ENCODE measurements around the gene ASIC5.
"Not testable (repeated sequence)": the region's sequence is repeated elsewhere in the genome, so short reads cannot be mapped to it uniquely, and the experiment has no call there.

The ASIC5 gene

DNA sequence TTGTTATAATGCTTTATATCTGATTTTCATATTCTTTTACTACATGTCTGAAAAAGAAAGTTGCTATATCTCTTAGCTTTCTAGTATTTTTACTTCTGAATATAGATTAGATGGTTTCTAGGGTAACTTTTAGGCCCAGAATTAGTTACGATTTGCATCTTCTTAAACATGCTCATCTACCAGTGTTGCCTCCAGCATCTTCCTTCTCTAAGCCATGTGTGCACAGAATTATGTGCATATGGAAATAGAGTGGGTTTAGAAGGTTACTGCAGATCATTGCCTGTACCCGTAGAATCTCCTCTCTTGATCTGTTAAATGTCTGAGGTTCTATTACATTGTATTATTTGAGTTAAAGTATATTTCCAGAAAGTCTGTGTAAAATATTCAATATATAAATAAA, 34.9 kb upstream of the ASIC5 start:
- H3K4me1 ChIP-seq (ENCODE audit: control insufficient read depth in 5 of 5, insufficient read depth in 5 of 5, low read length in 5 of 5): peaks cover 0 to 6% (median 0%) of the 10 kb centered on the region in 5 donors
- H3K9ac ChIP-seq (ENCODE audit: low read length in 5 of 5): no peak overlapping the region
- H3K36me3 ChIP-seq (ENCODE audit: control insufficient read depth in 5 of 5, insufficient read depth in 5 of 5, low read length in 5 of 5): no peaks in the 10 kb centered on the region
- H3K4me3 ChIP-seq (ENCODE audit: low read depth in 1 of 5, low read length in 5 of 5): no peak overlapping the region
- H3K9me3 ChIP-seq (ENCODE audit: control insufficient read depth in 5 of 5, low read length in 5 of 5): no peaks in the 10 kb centered on the region
- no peaks in the 10 kb centered on the region for H3K27me3 ChIP-seq (ENCODE audit: control insufficient read depth in 5 of 5, insufficient read depth in 4 of 5, low read length in 5 of 5)
- no peak overlapping the region for H3K27ac ChIP-seq (ENCODE audit: low read depth, low read length)

GRCh38 chr4:155900381-155900780, 34.3 kb upstream of the ASIC5 start:
- no peaks in the 10 kb centered on the region for H3K36me3 ChIP-seq (ENCODE audit: control insufficient read depth in 5 of 5, insufficient read depth in 5 of 5, low read length in 5 of 5)
- no peaks in the 10 kb centered on the region for H3K9me3 ChIP-seq (ENCODE audit: control insufficient read depth in 5 of 5, low read length in 5 of 5)
- no peaks in the 10 kb centered on the region for H3K27me3 ChIP-seq (ENCODE audit: control insufficient read depth in 5 of 5, insufficient read depth in 4 of 5, low read length in 5 of 5)
- H3K9ac ChIP-seq (ENCODE audit: low read length in 5 of 5): no peak overlapping the region
- peaks cover 0 to 6% (median 0%) of the 10 kb centered on the region in 5 donors for H3K4me1 ChIP-seq (ENCODE audit: control insufficient read depth in 5 of 5, insufficient read depth in 5 of 5, low read length in 5 of 5)
- H3K4me3 ChIP-seq (ENCODE audit: low read depth in 1 of 5, low read length in 5 of 5): no peak overlapping the region
- no peak overlapping the region for H3K27ac ChIP-seq (ENCODE audit: low read depth, low read length)

GRCh38 chr4:155899891-155900290, 33.8 kb upstream of the ASIC5 start:
- Histone ChIP-seq H3K27me3 (ENCODE audit: control insufficient read depth in 5 of 5, insufficient read depth in 4 of 5, low read length in 5 of 5) (no peaks in the 10 kb centered on the region), H3K27ac (ENCODE audit: low read depth, low read length) (no peak overlapping the region), H3K9ac (ENCODE audit: low read length in 5 of 5) (no peak overlapping the region), H3K4me3 (ENCODE audit: low read depth in 1 of 5, low read length in 5 of 5) (no peak overlapping the region), H3K4me1 (ENCODE audit: control insufficient read depth in 5 of 5, insufficient read depth in 5 of 5, low read length in 5 of 5) (peaks cover 0 to 6% (median 0%) of the 10 kb centered on the region in 5 donors), H3K36me3 (ENCODE audit: control insufficient read depth in 5 of 5, insufficient read depth in 5 of 5, low read length in 5 of 5) (no peaks in the 10 kb centered on the region), H3K9me3 (ENCODE audit: control insufficient read depth in 5 of 5, low read length in 5 of 5) (no peaks in the 10 kb centered on the region)

- not testable (repeated sequence) for H3K4me3 ChIP-seq (ENCODE audit: low read depth in 1 of 5, low read length in 5 of 5); H3K9me3 ChIP-seq (ENCODE audit: control insufficient read depth in 5 of 5, low read length in 5 of 5); H3K36me3 ChIP-seq (ENCODE audit: control insufficient read depth in 5 of 5, insufficient read depth in 5 of 5, low read length in 5 of 5); H3K27me3 ChIP-seq (ENCODE audit: control insufficient read depth in 5 of 5, insufficient read depth in 4 of 5, low read length in 5 of 5); H3K27ac ChIP-seq (ENCODE audit: low read depth, low read length); H3K9ac ChIP-seq (ENCODE audit: low read length in 5 of 5); H3K4me1 ChIP-seq (ENCODE audit: control insufficient read depth in 5 of 5, insufficient read depth in 5 of 5, low read length in 5 of 5)
Measured at GRCh38 chr4:155898371-155898770, 32.3 kb upstream of the ASIC5 start.

GRCh38 chr4:155891058-155891457, 25.0 kb upstream of the ASIC5 start:
- no peak overlapping the region for H3K9ac ChIP-seq (ENCODE audit: low read length in 5 of 5)
- H3K27ac ChIP-seq (ENCODE audit: low read depth, low read length): no peak overlapping the region
- no peaks in the 10 kb centered on the region for H3K27me3 ChIP-seq (ENCODE audit: control insufficient read depth in 5 of 5, insufficient read depth in 4 of 5, low read length in 5 of 5)

GRCh38 chr4:155889946-155890345, 23.9 kb upstream of the ASIC5 start:
- H3K36me3 ChIP-seq (ENCODE audit: control insufficient read depth in 5 of 5, insufficient read depth in 5 of 5, low read length in 5 of 5): no peaks in the 10 kb centered on the region
- H3K27me3 ChIP-seq (ENCODE audit: control insufficient read depth in 5 of 5, insufficient read depth in 4 of 5, low read length in 5 of 5): no peaks in the 10 kb centered on the region
- peaks cover 0 to 3% (median 0%) of the 10 kb centered on the region in 5 donors for H3K4me1 ChIP-seq (ENCODE audit: control insufficient read depth in 5 of 5, insufficient read depth in 5 of 5, low read length in 5 of 5)
- H3K27ac ChIP-seq (ENCODE audit: low read depth, low read length): no peak overlapping the region
- H3K4me3 ChIP-seq (ENCODE audit: low read depth in 1 of 5, low read length in 5 of 5): no peak overlapping the region
- peaks cover 0 to 5% (median 0%) of the 10 kb centered on the region in 5 donors for H3K9me3 ChIP-seq (ENCODE audit: control insufficient read depth in 5 of 5, low read length in 5 of 5)
- H3K9ac ChIP-seq (ENCODE audit: low read length in 5 of 5): no peak overlapping the region

More at GRCh38 chr4:155891058-155891457, 25.0 kb upstream of the ASIC5 start:
- no peak overlapping the region for H3K4me3 ChIP-seq (ENCODE audit: low read depth in 1 of 5, low read length in 5 of 5)
- H3K36me3 ChIP-seq (ENCODE audit: control insufficient read depth in 5 of 5, insufficient read depth in 5 of 5, low read length in 5 of 5): no peaks in the 10 kb centered on the region
- H3K4me1 ChIP-seq (ENCODE audit: control insufficient read depth in 5 of 5, insufficient read depth in 5 of 5, low read length in 5 of 5): peaks cover 0 to 3% (median 0%) of the 10 kb centered on the region in 5 donors
- peaks cover 0 to 5% (median 0%) of the 10 kb centered on the region in 5 donors for H3K9me3 ChIP-seq (ENCODE audit: control insufficient read depth in 5 of 5, low read length in 5 of 5)

DNA sequence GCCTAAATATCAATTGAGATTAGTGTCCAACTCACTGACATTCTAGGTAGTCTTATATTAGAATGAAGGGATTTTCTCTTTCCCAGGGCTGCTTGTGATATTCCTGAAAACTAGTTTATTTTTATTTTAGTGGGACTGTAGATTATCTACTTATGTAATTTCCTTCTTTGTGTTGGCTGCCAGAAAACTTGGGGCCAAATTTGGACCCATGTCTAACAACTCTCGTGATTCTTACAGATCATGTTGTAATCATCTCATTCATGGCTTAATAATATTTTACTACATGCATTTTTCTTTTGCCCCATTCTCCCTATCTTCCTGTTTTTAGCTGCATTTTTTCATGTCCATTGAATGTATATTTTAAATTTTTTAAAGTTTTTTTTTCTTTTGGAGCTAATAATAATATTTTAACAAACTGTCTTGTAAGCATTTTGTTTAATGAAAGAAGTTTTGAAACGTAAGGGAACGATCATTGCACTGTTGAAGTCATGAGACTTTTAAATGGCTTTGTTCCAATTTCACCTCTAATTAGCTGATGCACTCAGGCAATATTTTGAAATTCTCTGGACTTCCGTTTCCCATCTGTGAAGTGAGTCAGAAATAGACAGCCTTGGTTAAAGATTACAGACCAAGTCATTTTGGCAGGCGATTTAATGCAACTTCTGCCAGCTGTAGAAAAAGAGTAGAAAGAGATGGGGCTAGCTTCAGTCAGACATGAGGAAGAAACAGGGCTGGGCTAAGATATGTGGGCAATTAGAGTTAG, 23.1 kb upstream of the ASIC5 start:
- peaks cover 0 to 5% (median 0%) of the 10 kb centered on the region in 5 donors for H3K9me3 ChIP-seq (ENCODE audit: control insufficient read depth in 5 of 5, low read length in 5 of 5)
- no peaks in the 10 kb centered on the region for H3K27me3 ChIP-seq (ENCODE audit: control insufficient read depth in 5 of 5, insufficient read depth in 4 of 5, low read length in 5 of 5)
- H3K9ac ChIP-seq (ENCODE audit: low read length in 5 of 5): no peak overlapping the region
- no peak overlapping the region for H3K4me3 ChIP-seq (ENCODE audit: low read depth in 1 of 5, low read length in 5 of 5)
- peaks cover 0 to 3% (median 0%) of the 10 kb centered on the region in 5 donors for H3K4me1 ChIP-seq (ENCODE audit: control insufficient read depth in 5 of 5, insufficient read depth in 5 of 5, low read length in 5 of 5)
- H3K36me3 ChIP-seq (ENCODE audit: control insufficient read depth in 5 of 5, insufficient read depth in 5 of 5, low read length in 5 of 5): no peaks in the 10 kb centered on the region
- no peak overlapping the region for H3K27ac ChIP-seq (ENCODE audit: low read depth, low read length)

DNA sequence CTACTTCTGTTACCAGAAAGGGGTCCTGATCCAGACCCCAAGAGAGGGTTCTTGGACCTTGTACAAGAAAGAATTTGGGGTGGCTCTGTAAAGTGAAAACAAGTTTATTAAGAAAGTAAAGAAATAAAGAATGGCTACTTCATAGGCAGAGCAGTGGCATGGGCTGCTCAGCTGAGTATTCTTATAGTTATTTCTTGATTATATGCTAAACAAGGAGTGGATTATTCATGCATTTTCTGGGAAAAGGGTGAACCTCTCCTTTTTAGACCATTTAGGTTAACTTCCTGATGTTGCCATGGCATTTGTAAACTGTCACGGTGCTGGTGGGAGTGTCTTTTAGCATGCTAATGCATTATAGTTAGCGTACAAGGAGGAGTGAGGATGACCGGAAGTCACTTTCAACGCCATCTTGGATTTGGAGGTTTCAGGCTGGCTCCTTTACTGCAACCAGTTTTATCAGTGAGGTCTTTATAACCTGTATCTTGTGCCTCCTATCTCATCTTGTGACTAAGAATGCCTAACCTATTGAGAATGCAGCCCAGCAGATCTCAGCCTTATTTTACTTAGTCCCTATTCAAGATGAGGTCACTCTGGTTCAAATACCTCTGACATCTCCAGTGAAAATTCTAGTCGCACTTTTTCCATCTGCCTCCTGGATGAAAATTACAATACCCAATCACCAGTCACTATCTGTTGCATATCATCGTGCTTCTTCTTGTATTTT, 21.9 kb upstream of the ASIC5 start:
- Histone ChIP-seq H3K36me3 (ENCODE audit: control insufficient read depth in 5 of 5, insufficient read depth in 5 of 5, low read length in 5 of 5) (no peaks in the 10 kb centered on the region), H3K4me1 (ENCODE audit: control insufficient read depth in 5 of 5, insufficient read depth in 5 of 5, low read length in 5 of 5) (peaks cover 0 to 3% (median 0%) of the 10 kb centered on the region in 5 donors), H3K4me3 (ENCODE audit: low read depth in 1 of 5, low read length in 5 of 5) (no peak overlapping the region), H3K9me3 (ENCODE audit: control insufficient read depth in 5 of 5, low read length in 5 of 5) (peaks cover 0 to 5% (median 0%) of the 10 kb centered on the region in 5 donors), H3K27ac (ENCODE audit: low read depth, low read length) (no peak overlapping the region), H3K9ac (ENCODE audit: low read length in 5 of 5) (no peak overlapping the region), H3K27me3 (ENCODE audit: control insufficient read depth in 5 of 5, insufficient read depth in 4 of 5, low read length in 5 of 5) (no peaks in the 10 kb centered on the region)

- Histone ChIP-seq H3K9ac (ENCODE audit: low read length in 5 of 5) (no peak overlapping the region), H3K9me3 (ENCODE audit: control insufficient read depth in 5 of 5, low read length in 5 of 5) (peaks cover 0 to 5% (median 0%) of the 10 kb centered on the region in 5 donors), H3K27me3 (ENCODE audit: control insufficient read depth in 5 of 5, insufficient read depth in 4 of 5, low read length in 5 of 5) (no peaks in the 10 kb centered on the region), H3K36me3 (ENCODE audit: control insufficient read depth in 5 of 5, insufficient read depth in 5 of 5, low read length in 5 of 5) (no peaks in the 10 kb centered on the region), H3K27ac (ENCODE audit: low read depth, low read length) (no peak overlapping the region), H3K4me3 (ENCODE audit: low read depth in 1 of 5, low read length in 5 of 5) (no peak overlapping the region), H3K4me1 (ENCODE audit: control insufficient read depth in 5 of 5, insufficient read depth in 5 of 5, low read length in 5 of 5) (peaks cover 0 to 3% (median 0%) of the 10 kb centered on the region in 5 donors)
Measured at GRCh38 chr4:155887045-155887444, 21.0 kb upstream of the ASIC5 start.

DNA sequence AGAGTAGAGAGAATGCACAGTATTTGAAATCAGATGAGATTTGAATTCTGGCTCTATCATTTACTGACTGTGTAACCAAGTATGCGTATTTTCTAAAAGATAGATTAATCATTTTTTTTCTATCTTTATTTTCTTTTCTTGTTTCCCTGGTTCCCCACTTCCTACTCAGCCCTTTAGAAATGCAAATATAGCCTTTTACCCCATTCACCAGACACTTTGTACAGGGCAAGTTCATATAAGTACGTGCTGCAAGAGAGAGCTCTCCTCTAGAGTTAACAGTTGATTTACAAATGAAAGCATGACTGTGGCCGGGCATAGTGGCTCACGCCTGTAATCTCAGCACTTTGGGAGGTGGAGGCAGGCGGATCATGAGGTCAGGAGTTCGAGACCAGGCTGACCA, 19.6 kb upstream of the ASIC5 start:
- no peaks in the 10 kb centered on the region for H3K9me3 ChIP-seq (ENCODE audit: control insufficient read depth in 5 of 5, low read length in 5 of 5)
- H3K27ac ChIP-seq (ENCODE audit: low read depth, low read length): no peak overlapping the region
- peaks cover 0 to 3% (median 0%) of the 10 kb centered on the region in 5 donors for H3K4me1 ChIP-seq (ENCODE audit: control insufficient read depth in 5 of 5, insufficient read depth in 5 of 5, low read length in 5 of 5)
- no peaks in the 10 kb centered on the region for H3K36me3 ChIP-seq (ENCODE audit: control insufficient read depth in 5 of 5, insufficient read depth in 5 of 5, low read length in 5 of 5)
- no peak overlapping the region for H3K4me3 ChIP-seq (ENCODE audit: low read depth in 1 of 5, low read length in 5 of 5)
- no peaks in the 10 kb centered on the region for H3K27me3 ChIP-seq (ENCODE audit: control insufficient read depth in 5 of 5, insufficient read depth in 4 of 5, low read length in 5 of 5)
- no peak overlapping the region for H3K9ac ChIP-seq (ENCODE audit: low read length in 5 of 5)
